ENCODE measurements around the gene MRPL11. TPM values are rescaled to one million over a fixed set of nuclear protein-coding genes. Genes with fewer than 3 reads are reported as not detected.
"Not testable (repeated sequence)": the region's sequence is repeated elsewhere in the genome, so short reads cannot be mapped to it uniquely, and the experiment has no call there.

Gene MRPL11
- total and polyA plus RNA-seq, 10 donors, result 25.5 to 87.1 (median 37.3) TPM

- Histone ChIP-seq H3K27ac (peak within 1 kb of the TSS; percentile 3 to 89 (median 78)), H3K4me1 (peaks cover 10 to 54% (median 41%) of the 10 kb centered on the region in 6 donors)
- TF ChIP-seq CTCF (IDR thresholded peaks at IDR 0.05 in 8 of 11, conservative IDR thresholded peaks at IDR 0.05 in 3 of 11) (no peak), POLR2AphosphoS5 (IDR thresholded peaks at IDR 0.05) (peak; percentile 79 to 85 (median 80)), POLR2A (IDR thresholded peaks at IDR 0.05) (peak in 1 of 3 donors; percentile 20)
Measured at GRCh38 chr11:66466225-66467033, 27.8 kb upstream of the MRPL11 start, which contains the start of gene PELI3. Gene PELI3 (plus strand): TSS chr11:66466905. CDS start chr11:66468129, 1,224 bp downstream.

GRCh38 chr11:66465373-66466224, 27.0 kb upstream of the MRPL11 start:
- peak overlapping the region; percentile 33 to 84 (median 60) for H3K4me3 ChIP-seq

More at GRCh38 chr11:66466225-66467033, 27.8 kb upstream of the MRPL11 start, which contains the start of gene PELI3:
- WGBS, 5 donors, result 0 to 1% (median 1%) methylated on average over 29 to 63 of the region's 63 CpGs
- intact Hi-C loops (cut with DNase I; ENCODE audit: low total_unique reads), result no loop called here
- peak within 1 kb of the TSS; percentile 33 to 84 (median 60) for H3K4me3 ChIP-seq
- peaks cover 0 to 5% (median 1%) of the 10 kb centered on the region in 8 donors for H3K9me3 ChIP-seq
- no peaks in the 10 kb centered on the region for H3K27me3 ChIP-seq (replicated peaks in 1 of 7)
- DNase-seq, result peak; percentile 98
- peaks cover 0 to 4% (median 0%) of the 10 kb centered on the region in 6 donors for H3K36me3 ChIP-seq

GRCh38 chr11:66464916-66465315, 26.3 kb upstream of the MRPL11 start:
- H3K36me3 ChIP-seq, result no peaks in the 10 kb centered on the region
- intact Hi-C loops (cut with DNase I; ENCODE audit: low total_unique reads), result no loop called here
- DNase-seq, result no peak
- peak overlapping the region in 1 of 8 donors; percentile 84 for H3K4me3 ChIP-seq
- 57 to 92% (median 82%) methylated on average over 1 of the region's 1 CpG for WGBS, 5 donors
- TF ChIP-seq CTCF (IDR thresholded peaks at IDR 0.05 in 8 of 11, conservative IDR thresholded peaks at IDR 0.05 in 3 of 11), result no peak
- TF ChIP-seq POLR2A (IDR thresholded peaks at IDR 0.05), result no peak
- TF ChIP-seq POLR2AphosphoS5 (IDR thresholded peaks at IDR 0.05), result no peak
- H3K27me3 ChIP-seq (replicated peaks in 1 of 7), result no peaks in the 10 kb centered on the region
- peaks cover 10 to 49% (median 39%) of the 10 kb centered on the region in 6 donors for H3K4me1 ChIP-seq
- peak overlapping the region in 4 of 8 donors; percentile 73 to 89 (median 84) for H3K27ac ChIP-seq
- peaks cover 0 to 5% (median 1%) of the 10 kb centered on the region in 8 donors for H3K9me3 ChIP-seq

More at GRCh38 chr11:66465373-66466224, 27.0 kb upstream of the MRPL11 start:
- H3K27me3 ChIP-seq (replicated peaks in 1 of 7), result no peaks in the 10 kb centered on the region
- peaks cover 10 to 54% (median 41%) of the 10 kb centered on the region in 6 donors for H3K4me1 ChIP-seq
- no peak for TF ChIP-seq CTCF (IDR thresholded peaks at IDR 0.05 in 8 of 11, conservative IDR thresholded peaks at IDR 0.05 in 3 of 11)
- no peak for TF ChIP-seq POLR2A (IDR thresholded peaks at IDR 0.05)
- no peak for TF ChIP-seq POLR2AphosphoS5 (IDR thresholded peaks at IDR 0.05)
- no peaks in the 10 kb centered on the region for H3K36me3 ChIP-seq
- DNase-seq, result no peak
- WGBS, 5 donors, result 29 to 52% (median 41%) methylated on average over 19 of the region's 19 CpGs
- intact Hi-C loops (cut with DNase I; ENCODE audit: low total_unique reads), result no loop called here
- peaks cover 0 to 5% (median 1%) of the 10 kb centered on the region in 8 donors for H3K9me3 ChIP-seq
- peak overlapping the region in 7 of 8 donors; percentile 46 to 89 (median 80) for H3K27ac ChIP-seq

- WGBS, 5 donors, result 87 to 96% (median 92%) methylated on average over 5 of the region's 5 CpGs
- H3K27me3 ChIP-seq (replicated peaks in 1 of 7); H3K27ac ChIP-seq; H3K36me3 ChIP-seq; H3K9me3 ChIP-seq; DNase-seq; H3K4me3 ChIP-seq; intact Hi-C loops (cut with DNase I; ENCODE audit: low total_unique reads): not testable (repeated sequence)
- H3K4me1 ChIP-seq, result peaks cover 13 to 47% (median 40%) of the 10 kb centered on the region in 6 donors
Measured at GRCh38 chr11:66464116-66464515, 25.5 kb upstream of the MRPL11 start.

All from spleen (tissue), 11 donors.